GM21360 (cell line): ENCODE results near the gene KCTD2.

Experiments used
- ATAC-seq: cut with Tn5 transposase; IDR thresholded peaks from one replicate; pipeline ENCODE4 v1.9.1; 2021; ENCODE audit warnings: mild to moderate bottlenecking, moderate library complexity; ENCODE audit not compliant: unreplicated experiment

KCTD2 gene

DNA sequence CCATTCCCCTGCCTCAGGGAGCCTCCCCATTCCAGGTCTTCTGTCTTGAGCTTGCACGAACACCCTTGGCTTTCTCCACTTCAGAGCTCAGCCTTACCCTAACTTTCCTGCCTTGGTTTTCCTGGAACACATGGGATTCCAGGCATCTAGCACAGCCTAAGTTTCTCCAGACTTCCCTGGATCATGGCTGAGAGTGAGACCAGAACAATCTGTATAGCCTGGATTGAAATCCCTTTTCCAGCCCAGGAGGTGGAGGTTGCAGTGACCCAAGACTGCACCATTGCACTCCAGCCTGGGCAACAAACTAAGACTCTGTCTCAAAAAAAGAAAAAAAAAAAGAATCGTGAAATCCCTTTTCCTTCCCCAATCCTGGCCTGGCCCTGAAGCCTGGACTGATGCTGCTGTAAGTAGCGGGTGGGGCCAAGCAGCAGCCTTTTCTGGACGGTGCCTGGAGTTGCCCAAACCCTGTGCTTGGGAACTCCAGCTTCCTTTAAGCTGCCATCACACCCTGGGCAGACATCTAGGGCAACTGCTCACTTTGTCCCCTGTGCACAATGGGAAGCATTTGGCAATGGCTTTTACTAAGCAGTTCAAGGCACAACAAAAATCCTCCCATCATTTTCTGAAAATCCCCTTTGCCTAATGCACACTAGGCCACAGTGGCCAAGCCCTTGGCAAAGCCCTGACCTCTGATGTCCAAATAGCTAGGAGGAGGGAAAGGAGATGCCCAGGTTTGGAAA, 28.7 kb downstream of the KCTD2 start:
- no peak for ATAC-seq

- no peak for ATAC-seq
These were observed 30.1 kb downstream of the KCTD2 start for GRCh38 chr17:75077072-75077495.

- ATAC-seq: no peak
These were observed 30.7 kb downstream of the KCTD2 start for GRCh38 chr17:75077496-75078283.

DNA sequence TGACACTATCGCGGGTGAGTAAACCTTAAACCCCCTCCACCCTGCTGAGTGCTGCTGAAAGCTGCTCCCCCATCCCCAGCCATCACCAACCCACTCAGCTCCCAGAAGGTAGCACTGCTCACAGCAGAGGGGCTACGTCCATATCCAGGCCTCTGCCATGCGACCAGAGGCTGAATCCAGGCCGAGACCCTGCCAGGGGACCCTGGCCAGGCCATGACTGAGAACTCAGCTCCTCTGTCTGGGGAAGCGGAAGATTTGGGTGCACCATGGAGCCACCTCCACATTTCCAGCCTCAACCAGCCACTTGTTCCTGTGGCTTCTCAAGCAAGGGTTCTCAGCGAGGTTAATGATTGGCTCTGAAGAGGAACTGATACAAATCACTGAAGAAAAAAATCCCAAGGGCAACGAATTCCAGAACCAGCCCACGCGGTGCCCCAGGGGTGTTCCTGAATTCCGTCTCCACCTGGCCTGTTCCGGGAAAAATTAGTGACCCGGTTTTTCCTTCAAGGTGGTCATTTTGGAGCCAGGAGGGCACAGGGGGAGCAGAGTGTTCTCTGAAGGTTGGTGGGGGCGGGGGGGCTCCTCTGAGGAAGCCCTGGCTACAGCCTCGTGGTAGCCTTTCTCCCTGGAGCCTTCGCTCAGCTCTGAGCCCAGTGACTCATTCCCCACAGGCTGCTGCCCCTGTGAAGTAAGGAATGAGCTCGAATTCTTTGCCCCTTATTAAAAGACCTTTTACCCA, 31.4 kb downstream of the KCTD2 start:
- ATAC-seq: no peak

- no peak for ATAC-seq
These were observed 32.0 kb downstream of the KCTD2 start for GRCh38 chr17:75079023-75079373.

DNA sequence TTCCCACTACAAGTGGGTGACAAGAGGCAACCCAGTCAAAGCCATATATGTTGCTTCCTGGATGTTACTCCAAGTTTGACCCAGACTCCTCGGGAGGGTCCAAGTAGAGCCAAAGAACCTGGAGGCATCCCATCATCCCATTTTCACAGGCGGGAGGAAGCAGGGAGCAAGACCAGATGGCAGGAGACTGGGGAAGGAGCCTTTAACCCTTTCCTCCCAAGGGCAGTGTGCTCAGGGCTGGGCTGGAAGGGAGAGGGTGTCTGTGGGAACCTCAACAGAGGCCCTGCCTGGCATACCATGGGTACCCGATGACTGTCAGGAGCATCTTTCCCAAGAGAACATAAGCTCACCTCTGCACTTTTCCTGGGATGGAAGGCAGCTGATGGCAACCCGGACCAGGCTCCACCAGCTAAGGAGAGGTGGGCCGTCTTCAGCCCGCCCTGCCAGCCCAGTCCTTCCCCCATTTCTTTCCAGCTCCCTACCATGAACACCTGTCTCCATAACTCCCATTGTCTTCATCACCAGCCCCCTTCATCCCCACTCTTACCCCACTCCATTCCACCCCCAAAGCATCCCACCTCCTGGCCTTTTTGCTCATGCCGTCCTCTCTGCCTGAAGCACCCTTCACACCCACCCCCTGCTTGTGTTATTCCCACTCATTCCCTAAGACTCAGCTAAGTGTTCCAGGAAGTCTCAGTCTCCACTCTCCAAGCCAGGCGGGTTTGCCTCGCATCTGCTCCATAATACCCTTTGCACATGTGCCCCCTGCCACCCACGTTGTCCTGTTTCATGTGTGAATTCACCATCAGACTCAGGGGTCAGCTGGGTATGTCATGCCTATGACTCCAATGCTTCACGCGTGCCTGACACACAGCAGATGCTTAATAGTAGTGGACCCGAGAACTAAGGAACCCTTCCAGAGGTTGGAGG, 34.9 kb downstream of the KCTD2 start:
- no peak for ATAC-seq

- ATAC-seq: no peak
These were observed 35.7 kb downstream of the KCTD2 start for GRCh38 chr17:75082683-75083082.

GRCh38 chr17:75084039-75084660, 37.1 kb downstream of the KCTD2 start:
- no peak for ATAC-seq

- ATAC-seq: no peak
These were observed 39.6 kb downstream of the KCTD2 start for GRCh38 chr17:75086496-75087181.

DNA sequence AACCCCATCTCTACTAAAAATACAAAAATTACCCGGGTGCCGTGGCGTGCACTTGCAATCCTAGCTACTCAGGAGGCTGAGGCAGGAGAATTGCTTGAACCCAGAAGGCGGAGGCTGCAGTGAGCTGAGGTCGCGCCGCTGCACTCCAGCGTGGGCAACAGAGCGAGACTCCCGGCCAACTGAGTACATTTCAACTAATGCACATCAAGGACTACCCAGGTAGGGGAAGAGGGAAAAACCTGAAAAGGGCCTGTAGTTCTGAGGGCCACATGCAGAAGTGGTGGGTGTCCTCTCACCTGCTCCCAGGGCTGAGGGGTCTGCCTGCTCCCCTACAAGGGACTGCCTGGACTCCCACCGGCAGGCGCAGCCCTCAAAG, 40.1 kb downstream of the KCTD2 start:
- ATAC-seq: no peak

GRCh38 chr17:75087558-75088453, 40.8 kb downstream of the KCTD2 start, which contains the start of gene SLC16A5:
Gene SLC16A5 (plus strand): TSS chr17:75087954. CDS start chr17:75093637, 5,683 bp downstream.
- ATAC-seq: no peak

- ATAC-seq: no peak
These were observed 41.7 kb downstream of the KCTD2 start for GRCh38 chr17:75088465-75089417.

DNA sequence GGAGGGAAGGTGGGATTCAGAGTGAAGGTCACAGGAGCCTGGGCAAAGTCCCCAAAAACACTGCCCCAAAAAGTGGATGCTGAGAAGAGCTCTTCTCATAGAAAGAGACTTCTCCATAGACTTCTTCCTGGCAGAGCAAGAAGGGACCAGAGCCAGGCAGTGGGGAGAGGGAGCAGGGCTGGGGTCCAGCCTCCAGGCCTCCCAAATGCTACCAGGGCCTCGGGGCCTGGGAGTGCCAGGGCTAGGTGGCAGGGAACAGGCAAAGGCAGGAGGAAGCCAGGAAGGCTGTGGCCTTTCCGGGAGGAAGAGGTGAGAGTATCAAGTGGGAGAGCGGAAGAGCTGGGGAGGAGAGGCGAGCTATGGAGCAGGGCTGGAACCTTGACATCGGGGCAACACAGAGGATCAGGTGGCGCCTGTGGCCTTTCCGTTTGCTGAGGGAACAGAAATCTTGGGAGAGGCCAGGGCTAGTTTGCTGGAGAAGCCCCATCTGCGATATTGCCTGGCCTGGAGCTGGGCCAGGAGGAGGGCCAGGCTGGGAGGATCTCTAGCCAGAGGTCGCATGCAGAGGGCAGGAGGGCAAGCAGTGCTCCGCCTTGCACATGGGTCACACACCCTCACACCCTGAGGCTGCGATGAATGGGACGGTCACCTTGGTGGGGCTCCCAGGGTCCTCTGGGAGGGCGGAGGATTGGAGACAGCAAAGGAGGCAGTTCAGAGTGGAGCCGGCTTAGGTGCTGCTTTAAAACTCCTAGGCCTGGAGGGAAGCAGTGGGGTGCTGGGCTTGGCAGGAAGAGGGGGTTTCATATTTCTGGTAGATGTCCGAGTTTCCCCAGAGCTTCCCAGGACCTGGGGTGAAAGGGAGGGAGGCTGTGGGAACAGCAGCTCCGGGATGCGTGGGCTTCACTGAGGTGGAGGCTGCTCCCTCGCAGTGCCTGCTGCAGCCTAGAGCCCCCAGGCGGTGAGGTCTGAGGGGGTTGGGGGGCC, 44.1 kb downstream of the KCTD2 start:
- no peak for ATAC-seq

DNA sequence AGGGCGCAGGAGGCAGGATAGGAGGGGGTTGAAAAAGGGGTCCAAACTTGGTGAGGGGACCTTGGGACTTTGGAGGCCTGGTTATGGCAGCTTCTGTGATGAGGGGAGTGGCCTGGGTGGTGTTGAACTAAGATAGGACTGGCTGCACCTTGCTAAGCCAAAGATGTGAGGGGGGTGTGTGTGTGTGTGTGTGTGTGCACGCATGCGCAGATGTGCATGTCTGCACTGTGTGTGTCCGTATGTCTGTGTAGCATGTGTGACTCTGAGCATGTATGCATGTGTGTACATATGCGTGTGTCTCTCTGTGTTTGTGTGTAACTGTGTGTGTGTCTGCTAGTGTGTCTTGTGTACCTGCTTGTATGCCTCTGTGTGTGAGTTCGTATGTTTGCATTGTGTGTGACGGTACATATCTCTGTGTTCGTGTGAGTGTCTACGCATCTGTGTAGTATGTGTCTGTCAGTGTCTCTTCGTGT, 44.9 kb downstream of the KCTD2 start:
- ATAC-seq: no peak

DNA sequence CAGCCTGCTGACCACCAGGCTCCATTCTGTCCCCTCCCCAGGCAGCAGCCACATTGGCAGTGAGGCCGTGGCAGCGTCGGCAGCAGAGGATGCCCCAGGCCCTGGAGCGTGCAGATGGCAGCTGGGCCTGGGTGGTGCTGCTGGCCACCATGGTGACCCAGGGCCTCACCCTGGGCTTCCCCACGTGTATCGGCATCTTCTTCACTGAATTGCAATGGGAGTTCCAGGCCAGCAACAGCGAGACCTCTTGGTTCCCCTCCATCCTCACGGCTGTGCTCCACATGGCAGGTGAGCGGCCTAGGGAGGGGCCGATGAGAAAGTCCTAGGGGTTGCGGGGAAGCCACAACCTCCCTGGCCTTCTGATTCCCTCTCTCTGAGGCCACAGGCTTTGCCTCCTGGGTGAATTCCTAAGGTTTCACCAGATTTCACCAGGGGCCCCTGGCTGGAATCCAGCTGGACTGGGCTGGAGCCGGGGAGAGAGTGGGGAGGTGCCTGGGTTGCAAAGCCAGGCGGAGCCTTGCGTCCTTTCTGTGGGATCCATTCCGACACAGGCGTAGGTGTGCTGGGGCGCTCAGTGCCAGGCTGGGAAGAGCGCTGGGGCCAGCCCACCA, 46.6 kb downstream of the KCTD2 start:
- ATAC-seq: no peak
